Left ventricle myocardium superior (tissue), 1 donor: ENCODE data around the gene UNC119B. TPM values are rescaled to one million over a fixed set of nuclear protein-coding genes. Genes with fewer than 3 reads are reported as not detected.
"Not testable (repeated sequence)": the region's sequence is repeated elsewhere in the genome, so short reads cannot be mapped to it uniquely, and the experiment has no call there.

Experiments
- ATAC-seq: fragments of 200-7000 bp; cut with Tn5 transposase; one replicate; pipeline ENCODE4 v1.9.1; 2020; ENCODE audit warnings: mild to moderate bottlenecking, moderate library complexity
- DNase-seq: peaks from one replicate; pipeline ENCODE4 v3.0.0-alpha.2; 2020
- intact Hi-C: fragments of 100-400 bp; cut with micrococcal nuclease; formaldehyde crosslinking; loops from one replicate; pipeline ENCODE4 v1.11.0; 2022
- total RNA-seq: library from RNA; stranded (reverse); fragmentation: NEBNext Ultra II Directional; extraction: Animal tissue kit (Norgen Biotek cat#: 25700); gene quantifications from one replicate; pipeline ENCODE4 v1.2.1, GENCODE V29; 2021
- donor health status: DM: no; HTN: yes; CAD: no; lungs with severe emphysema.

Gene UNC119B
- total RNA-seq, 1 donor from 2014 or later = 13.2 TPM

DNA sequence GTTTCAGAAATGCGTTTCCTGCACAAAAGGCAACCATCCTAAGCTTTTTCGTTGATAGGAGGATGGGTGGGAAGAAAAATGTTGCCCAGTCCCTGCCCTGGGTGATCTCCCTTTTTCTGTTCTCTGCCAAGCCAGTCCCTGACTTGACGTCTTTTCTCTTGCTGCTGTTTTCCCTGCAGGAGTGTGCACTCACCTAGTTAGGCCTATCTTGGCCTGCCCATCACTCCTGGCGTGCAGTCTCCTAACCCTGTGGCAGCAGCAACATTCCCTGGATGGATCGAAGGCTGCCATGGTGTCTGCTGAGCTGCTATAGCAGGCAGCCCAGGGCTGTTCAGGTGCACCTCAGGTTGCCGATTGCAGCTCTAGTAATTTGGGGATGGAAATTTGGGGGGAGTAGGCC is 1.2 kb downstream of the UNC119B start:
- ATAC-seq = no peak
- intact Hi-C loops = no loop called here
- no peak for DNase-seq

DNA sequence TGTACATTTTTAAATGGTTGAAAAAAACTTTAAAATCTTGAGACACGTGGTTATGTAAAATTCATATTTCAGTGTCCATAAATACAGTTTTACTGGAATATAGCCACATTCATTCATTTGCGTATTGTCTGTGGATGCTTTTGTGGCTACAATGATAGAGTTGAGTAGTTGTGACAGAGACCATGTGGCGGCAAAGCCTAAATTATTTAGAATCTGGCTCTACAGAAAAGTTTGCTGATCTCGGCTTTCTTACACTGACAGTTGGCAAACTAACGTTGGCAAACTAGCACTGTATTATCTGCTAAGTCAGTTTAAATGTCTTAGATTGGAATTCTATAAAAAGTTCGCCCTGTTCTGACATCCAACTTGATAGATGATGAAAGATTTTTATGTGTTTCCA is 2.4 kb downstream of the UNC119B start:
- intact Hi-C loops = loop anchor here (2.0 kb wide), 1 partner anchor 64 kb away; no protein-coding TSS in a partner anchor
- no peak for DNase-seq
- no peak for ATAC-seq

DNA sequence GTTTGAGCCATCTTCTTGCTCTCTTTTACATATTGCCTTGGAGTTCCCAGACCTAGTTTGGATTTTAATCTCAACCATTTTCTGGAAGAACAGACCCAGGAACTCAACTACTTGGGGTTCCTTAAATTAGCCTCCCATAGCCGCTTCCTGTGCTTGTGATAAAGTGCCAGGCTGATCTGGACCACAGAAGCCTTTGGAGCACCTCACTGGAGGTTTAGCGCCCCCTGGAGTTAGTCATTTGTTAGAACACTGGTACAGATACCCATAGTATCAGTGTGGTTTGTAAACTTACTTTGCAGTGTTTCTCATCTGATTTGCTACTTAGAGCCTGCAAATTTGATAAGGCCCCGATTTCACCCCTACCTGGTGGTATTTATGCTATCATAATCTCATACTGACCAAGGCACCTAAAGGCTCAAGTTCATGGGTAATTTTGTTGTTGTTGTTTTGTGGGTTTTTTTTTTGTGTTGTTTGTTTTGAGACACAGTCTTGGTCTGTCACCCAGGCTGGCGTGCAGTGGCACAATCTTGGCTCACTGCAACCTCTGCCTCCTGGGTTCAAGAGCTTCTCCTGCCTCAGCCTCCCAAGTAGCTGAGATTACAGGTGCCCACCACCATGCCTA is 3.7 kb downstream of the UNC119B start:
- intact Hi-C loops = loop anchor here (2.0 kb wide), 1 partner anchor 65 kb away; no protein-coding TSS in a partner anchor
- peak; percentile 57 for DNase-seq
- peak; percentile 67 for ATAC-seq

DNA sequence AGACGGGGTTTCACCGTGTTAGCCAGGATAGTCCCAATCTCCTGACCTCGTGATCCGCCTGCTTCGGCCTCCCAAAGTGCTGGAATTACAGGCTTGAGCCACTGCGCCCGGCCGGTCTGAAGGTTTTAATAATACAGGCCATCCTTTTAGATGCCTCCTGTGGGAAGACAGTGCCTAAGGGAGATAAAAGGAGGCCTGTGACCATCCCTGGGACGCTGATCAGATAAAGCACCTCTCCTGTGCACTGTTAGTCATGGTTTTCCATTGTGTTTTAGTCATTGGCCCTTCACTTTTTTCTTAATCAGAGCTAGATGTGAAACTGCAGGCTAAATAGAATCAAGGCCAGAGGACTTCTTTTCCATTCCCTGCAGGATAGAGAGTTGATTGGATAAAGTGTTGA is 7.8 kb downstream of the UNC119B start:
- DNase-seq (no peak), ATAC-seq (no peak)
- intact Hi-C loops = no loop called here

DNA sequence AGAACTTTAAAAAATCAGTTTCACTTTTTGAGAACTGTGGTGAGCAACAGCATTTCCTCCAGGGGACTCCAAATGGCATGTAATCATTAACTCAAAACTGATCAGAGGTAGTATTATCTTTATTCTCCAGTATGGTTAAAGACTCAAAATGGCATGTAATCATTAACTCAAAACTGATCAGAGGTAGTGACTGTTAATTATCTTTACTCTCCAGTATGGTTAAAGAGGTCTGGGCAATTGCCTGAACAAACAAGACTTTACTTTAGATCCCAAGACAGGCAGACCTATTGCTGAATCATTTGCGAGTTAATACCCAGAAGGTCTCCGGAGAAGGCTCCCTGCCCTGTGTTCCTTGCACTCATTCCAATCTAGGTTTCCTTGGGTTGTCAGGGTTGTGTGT is 8.8 kb downstream of the UNC119B start:
- DNase-seq (no peak), ATAC-seq (no peak)
- intact Hi-C loops = no loop called here

DNA sequence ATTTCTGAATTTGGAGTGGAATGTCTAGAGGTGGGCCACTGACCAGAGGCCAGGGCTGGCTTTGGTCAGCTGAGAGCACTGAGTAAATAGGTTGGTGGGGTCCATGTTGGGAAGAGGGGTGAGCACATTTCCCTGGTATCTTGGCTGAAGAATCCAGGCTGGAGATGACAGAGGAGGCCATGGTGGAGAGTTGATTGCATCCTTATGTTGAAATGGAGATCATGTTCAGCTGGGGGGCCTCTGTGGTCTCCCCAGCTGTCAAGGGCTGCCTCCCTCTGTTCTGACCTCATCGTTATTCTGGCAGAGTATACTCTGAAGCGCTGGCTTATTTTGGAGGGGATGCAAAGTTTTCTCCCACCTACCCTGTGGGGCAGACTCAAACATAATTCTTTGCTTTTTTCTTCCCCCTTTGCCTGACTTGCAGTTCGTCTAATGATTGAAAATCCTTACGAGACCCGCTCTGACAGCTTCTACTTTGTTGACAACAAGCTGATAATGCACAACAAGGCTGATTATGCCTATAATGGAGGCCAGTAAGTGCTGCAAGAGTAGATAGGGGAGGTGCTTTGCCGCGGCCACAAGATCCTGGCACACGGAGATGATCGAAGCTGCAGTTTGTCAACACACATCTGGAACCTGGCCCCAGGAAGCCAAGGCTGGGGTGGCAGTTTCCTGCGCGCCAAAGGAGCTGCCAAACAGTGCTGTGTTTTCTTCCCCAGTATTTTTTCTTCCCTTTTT is 9.4 kb downstream of the UNC119B start:
- DNase-seq = no peak
- ATAC-seq = peak; percentile 11

DNA sequence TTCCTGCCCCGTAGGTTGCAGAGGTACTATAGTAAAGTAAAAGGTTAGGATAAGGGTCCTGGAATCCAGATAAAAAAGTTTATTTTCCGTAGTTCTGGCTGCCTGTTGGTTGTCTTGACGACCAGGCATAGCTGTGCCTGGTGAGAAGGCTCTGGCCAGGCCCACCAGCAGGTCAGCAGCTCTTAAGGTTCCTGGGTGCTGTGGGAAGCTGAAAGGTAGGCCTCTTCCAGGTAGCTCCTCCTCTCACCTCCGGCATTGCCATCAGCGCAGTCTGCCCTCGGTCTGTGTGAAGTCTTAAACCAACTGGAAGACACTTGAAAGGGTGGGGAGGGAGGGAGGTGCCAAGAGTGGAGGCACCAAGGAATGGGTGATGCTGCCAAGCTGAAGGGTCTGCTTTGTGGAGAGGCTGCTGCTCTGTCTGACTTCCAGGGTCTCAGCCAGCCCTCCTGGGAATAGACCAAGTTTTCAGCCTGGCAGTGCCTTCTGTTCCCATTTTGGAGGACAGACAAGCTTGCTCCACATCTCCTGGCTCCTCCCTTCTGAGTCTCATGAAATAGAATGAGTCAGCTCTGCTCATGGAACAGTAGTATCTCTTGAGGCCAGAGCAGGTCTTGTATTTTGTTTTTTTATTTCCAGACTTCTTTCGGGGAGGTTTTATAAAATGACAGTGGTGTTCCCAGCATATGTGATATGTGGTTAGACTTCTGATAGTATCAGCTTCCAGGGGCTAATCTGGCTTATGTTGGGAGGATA is 10.2 kb downstream of the UNC119B start:
- ATAC-seq = peak; percentile 71
- intact Hi-C loops = no loop called here
- no peak for DNase-seq

More for the DNA sequence above, 9.4 kb downstream of the UNC119B start:
- intact Hi-C loops = no loop called here

DNA sequence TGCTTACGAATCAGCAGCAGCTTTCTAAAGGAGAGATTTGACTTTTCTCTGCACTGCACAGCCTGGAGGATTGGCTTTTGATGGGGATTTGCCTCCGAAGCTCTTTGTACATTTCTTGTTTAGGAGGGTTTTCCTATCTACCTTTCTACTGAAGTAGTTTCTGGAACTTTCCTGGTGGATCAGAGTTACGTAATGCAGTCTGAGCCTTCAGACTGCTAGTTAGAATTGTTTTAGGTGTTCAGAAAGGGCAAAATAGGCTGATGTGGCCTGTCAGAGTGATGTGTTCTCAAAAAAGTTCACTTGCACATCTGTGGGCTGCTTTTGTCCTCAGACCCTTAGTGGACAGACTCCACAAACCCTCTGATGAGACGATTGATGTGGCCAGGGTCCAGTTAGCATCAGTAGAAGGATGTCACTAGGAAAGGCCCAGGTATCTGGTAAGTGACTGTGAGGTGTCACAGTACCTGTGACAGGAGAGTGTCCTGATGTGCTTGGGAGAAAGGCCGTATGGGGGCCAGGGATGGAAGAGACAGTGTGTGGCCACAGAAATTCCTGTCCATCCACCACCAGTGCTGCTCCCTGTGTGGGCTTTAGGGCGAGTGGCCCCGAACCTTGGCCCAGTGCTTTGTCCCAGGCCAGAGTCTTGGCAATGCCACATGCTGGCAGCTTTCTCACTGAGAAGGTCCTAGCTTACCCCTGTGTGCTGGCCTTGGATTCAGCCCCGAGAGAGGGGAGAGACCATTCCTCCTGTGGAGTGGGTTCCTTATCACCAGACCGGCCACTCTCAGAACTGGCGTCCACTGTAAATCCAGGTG is 10.9 kb downstream of the UNC119B start:
- no peak for ATAC-seq
- intact Hi-C loops = no loop called here
- no peak for DNase-seq

DNA sequence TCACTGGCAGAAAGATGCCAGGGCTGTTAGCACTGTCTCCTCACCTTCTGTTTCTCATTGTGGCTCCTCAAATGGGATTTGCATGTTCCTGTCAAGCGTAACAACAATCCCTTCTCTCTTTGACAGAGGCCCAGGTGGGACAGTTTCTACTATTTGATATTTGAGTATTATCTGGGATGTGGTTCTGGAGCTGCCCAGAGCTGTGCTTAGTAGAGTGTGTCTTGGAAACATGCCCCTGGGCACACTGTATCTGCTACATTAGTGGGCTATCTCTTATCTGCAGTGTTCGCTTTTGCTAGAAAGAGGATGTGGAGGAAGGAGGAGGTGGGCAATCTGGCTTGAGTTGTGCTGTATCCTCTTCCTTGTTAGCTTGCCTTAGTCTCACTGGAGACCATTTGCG is 11.6 kb downstream of the UNC119B start:
- ATAC-seq = no peak
- DNase-seq = no peak
- intact Hi-C loops = no loop called here

DNA sequence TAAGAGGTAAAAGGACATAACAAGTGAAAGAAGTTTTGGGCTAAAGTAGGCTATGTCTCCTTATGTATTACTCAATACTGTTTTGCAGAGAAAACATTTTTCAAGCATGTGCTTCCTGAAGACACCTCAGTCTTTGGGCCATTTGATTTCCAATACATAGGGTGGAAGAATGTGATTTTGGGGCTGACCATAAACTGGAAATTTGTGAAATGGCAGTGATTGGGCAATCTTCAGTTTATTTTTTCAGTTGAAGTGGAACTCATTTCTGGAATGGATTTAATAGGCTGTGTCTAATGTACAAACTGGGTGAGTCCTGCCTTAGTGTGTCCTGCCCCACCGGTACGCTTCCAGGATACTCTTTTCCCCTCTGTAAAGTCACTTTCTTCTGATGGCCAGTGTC is 12.5 kb downstream of the UNC119B start:
- intact Hi-C loops = no loop called here
- ATAC-seq = no peak
- no peak for DNase-seq

DNA sequence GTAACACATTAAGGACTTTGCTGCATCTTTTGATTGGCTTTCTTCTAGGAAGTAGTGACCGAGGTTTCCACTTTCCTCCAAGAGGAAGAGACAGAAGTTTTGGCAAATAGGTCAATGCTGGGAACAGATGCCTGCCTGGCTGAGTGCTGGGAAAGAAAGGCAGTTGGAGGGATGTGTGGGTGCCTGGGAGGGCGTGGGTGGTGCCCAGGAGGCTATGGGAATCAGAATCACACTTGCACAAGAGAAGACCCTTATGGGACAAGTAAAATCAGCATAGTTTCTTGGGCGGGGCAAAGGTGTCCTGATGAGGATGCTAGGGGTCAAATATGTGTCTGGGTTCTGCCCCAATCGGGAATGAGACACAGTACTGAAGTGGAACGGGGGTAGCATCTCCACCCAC is 14.5 kb downstream of the UNC119B start:
- ATAC-seq (no peak), DNase-seq (no peak)
- intact Hi-C loops = no loop called here

DNA sequence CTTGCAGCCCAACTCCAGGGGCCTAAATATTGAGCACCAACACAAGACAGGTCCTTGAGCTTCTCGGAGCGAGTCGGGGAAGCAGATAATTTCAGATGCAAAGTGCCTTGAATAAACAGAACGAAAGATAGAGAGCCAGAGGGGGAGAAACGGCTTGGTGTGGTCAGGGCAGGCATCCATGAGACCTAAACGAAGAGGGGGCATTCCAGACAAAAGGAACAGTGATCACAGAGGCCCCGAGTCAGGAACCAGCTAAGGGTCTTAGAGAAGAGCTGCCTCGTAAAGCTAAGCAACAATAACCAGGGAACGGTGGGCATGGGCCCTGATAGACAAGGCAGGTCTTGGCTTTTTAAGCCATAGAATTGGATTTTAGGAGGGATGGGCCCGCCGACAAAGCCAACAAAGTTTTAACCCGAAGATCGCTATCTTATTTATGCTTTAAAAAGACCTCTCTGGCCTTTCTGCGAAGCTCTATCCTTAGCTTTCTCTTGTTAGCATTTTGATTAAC is 14.9 kb downstream of the UNC119B start:
- intact Hi-C loops = no loop called here
- DNase-seq = no peak

DNA sequence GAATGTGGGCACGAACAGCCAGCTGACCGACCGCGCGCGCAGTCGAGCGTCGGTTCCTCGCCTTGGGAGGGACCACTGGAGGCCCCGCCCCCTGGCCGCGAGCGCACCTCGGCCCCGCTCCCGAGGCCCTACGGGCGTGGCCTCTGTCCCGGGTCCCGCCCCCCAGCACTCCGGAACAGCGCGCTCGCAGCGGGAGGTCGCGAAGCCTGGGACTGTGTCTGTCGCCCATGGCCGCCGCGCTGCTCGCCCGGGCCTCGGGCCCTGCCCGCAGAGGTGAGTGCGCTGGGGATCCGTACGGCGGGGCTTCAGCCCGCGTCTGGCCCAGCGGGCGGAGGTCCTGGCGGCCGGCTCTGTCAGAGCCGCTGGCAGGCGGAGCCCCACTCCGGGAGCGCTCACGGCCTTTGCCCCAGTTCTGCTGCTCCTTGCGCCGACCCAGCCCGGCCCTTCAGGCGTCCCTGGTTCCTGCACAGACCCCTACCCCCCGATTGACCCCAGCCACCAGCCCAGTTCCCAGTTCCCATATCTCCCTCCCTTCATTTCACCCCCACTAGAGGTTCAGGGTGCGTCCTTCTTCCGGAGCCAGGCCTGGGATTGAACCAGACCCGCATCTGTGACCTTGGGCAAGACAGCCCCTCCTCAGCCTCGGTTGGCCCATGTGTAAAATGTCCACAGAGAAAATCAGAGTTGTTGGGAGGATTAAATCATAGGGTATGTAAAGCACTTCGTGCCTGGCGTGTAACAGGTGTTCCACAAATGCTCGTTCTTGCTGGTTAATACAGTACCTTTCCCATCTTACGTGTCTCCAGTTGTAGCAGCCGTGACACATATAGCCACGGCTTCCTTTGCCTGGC is 15.6 kb downstream of the UNC119B start, which contains the start of gene ACADS:
Gene ACADS, plus strand, starts transcription at position 168 of the 851 bp plus-strand sequence. Its CDS starts 60 bp downstream, at position 228.
- ATAC-seq (peak; percentile 98), DNase-seq (peak; percentile 96)
- intact Hi-C loops = no loop called here

More for the DNA sequence above, 14.9 kb downstream of the UNC119B start:
- ATAC-seq = no peak

DNA sequence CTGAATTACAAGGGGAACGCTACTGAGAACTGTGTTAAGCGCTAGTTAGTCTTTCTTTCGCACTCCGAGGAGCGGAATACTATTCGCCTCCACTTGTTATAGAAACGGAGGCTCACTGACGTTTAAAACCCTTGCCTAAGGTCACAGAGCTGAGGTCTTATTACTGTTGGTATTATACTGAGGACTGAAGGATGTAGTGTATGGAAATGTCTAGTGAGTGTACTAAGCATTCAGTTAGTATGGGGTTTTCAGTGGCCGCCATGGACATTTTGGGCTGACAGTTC is 16.2 kb downstream of the UNC119B start:
- DNase-seq (no peak), ATAC-seq (no peak)
- intact Hi-C loops = no loop called here

DNA sequence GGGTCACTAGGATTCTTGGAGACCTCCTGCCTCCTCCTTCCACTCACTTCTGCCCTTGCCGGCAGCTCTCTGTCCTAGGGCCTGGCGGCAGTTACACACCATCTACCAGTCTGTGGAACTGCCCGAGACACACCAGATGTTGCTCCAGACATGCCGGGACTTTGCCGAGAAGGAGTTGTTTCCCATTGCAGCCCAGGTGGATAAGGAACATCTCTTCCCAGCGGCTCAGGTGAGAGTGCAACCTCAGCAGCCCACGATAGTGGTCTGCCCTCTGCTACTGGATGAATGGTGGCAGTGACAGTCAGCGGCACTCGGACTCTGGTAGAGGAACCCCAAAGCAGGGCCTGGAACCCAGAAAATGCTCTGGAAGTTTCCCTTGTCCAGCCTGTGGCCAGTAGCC is 16.7 kb downstream of the UNC119B start:
- intact Hi-C loops = no loop called here
- ATAC-seq (no peak), DNase-seq (no peak)

DNA sequence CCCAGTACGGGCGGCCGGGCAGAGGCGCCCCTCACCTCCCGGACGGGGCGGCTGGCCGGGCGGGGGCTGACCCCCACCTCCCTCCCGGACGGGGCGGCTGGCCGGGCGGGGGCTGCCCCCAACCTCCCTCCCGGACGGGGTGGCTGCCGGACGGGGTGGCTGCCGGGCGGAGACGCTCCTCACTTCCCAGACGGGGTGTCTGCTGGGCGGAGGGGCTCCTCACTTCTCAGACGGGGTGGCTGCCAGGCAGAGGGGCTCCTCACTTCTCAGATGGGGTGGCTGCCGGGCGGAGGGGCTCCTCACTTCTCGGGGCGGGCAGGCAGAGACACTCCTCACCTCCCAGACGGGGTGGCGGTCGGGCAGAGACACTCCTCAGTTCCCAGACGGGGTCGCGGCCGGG is 21.9 kb downstream of the UNC119B start:
- intact Hi-C loops, DNase-seq, ATAC-seq: not testable (repeated sequence)

DNA sequence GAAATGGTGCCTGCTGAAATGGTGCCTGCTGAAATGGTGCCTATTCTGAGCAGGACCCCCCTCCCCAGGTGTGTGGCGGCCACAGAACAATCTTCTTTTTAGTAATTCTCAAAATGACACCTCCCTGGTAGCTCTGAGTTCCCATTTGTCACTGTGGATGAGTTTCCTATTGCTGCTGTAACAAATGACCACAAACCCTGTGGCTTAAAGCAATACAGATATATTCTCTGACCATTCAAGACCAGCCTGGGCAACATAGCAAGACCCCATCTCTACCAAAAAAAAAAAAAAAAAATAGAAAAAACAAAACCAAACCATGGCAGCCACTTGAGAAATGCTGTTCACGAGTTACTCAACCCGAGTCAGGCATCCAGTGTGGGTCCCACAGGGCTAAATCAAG is 23.3 kb downstream of the UNC119B start:
- DNase-seq (no peak), ATAC-seq (no peak)
- intact Hi-C loops = no loop called here

DNA sequence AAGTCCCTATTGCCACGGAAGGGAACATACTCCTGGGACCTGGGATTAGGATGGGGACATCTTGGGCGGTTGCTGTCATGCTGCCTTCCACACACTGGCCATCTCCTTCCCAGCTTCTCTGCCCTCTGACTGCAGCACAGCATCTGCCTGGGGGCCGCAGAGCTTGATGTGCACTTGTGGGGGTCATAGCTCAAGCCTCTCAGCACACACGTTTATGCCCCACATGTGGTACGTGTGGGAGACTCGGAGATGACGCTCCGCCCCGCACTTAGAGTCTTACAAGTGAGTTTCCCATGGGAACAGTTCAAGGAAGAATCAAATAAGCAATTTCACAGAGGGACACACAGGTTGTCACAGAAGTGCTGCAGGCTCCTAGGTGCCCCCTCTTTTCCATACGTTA is 24.0 kb downstream of the UNC119B start:
- DNase-seq (no peak), ATAC-seq (no peak)
- intact Hi-C loops = no loop called here
